Tibial nerve (tissue), 4 donors: ENCODE measurements around the gene CAMKK1. TPM values are rescaled to one million over a fixed set of nuclear protein-coding genes. Genes with fewer than 3 reads are reported as not detected.

ENCODE experiments used
- DNase-seq, 2 donors: peaks; one replicate each; pipeline ENCODE4 v3.0.0-alpha.2; 2019; ENCODE audit warnings: low spot score in 2 of 2
- H3K27ac ChIP-seq, 4 donors: fragments of 200-600 bp; sonication (generic) in 3 of 4; one replicate each; pipeline ENCODE4 v1.5.1; 2017 to 2019; ENCODE audit warnings: mild to moderate bottlenecking in 1 of 4
- H3K27me3 ChIP-seq, 2 donors: fragments of 200-600 bp; sonication (generic) in 1 of 2; one replicate each; pipeline versions ENCODE4 v1.5.1 to v1.6.0; 2017 to 2019
- H3K36me3 ChIP-seq, 3 donors: fragments of 200-600 bp; sonication (generic); one replicate each; pipeline ENCODE4 v1.5.1; 2018 to 2019
- H3K4me1 ChIP-seq, 4 donors: fragments of 200-600 bp; sonication (generic) in 3 of 4; one replicate each; pipeline ENCODE4 v1.5.1; 2017 to 2019
- H3K4me3 ChIP-seq, 4 donors: fragments of 200-600 bp; sonication (generic) in 3 of 4; one replicate each; pipeline ENCODE4 v1.5.1; 2017 to 2019; ENCODE audit warnings: mild to moderate bottlenecking in 1 of 4, moderate library complexity in 1 of 4
- H3K9me3 ChIP-seq, 4 donors: fragments of 200-600 bp; sonication (generic) in 3 of 4; one replicate each; pipeline ENCODE4 v1.5.1; 2017 to 2019
- EP300 ChIP-seq, 2 donors: sonication (generic); formaldehyde crosslinking; IDR thresholded peaks; one replicate each; pipeline ENCODE4 v1.6.1; 2017; ENCODE audit warnings: antibody characterized with exemption in 2 of 2, mild to moderate bottlenecking in 1 of 2
- POLR2A ChIP-seq, 2 donors: fragments of 450-650 bp; IDR thresholded peaks; one replicate each; pipeline ENCODE4 v1.6.1; 2017; ENCODE audit warnings: antibody characterized with exemption in 2 of 2, mild to moderate bottlenecking in 2 of 2, moderate library complexity in 2 of 2
- WGBS, 2 donors: methylation state at CpG; one replicate each; pipeline ENCODE4 v1.1.5; 2018; 5-methylcytosine and 5-hydroxymethylcytosine counted together
- total RNA-seq, 4 donors: library from RNA; depleted of rRNA; stranded (reverse); fragments of >200 nt; gene quantifications; one replicate each; pipeline ENCODE4 v1.1.0, GENCODE V29; 2016
- TF ChIP-seq, protein P1 (sequence below), 5 experiments: fragments of 200-600 bp in 3 of 5; fragments of 450-650 bp in 2 of 5; sonication (generic) in 3 of 5; IDR thresholded peaks; one replicate each; pipeline ENCODE4 v1.5.1; 2016 to 2019; ENCODE audit warnings: antibody characterized with exemption in 5 of 5, mild to moderate bottlenecking in 3 of 5, moderate library complexity in 2 of 5

The CAMKK1 gene
- total RNA-seq, 4 donors from 2014 or later = 4.4 to 15.3 (median 7.3) TPM

DNA sequence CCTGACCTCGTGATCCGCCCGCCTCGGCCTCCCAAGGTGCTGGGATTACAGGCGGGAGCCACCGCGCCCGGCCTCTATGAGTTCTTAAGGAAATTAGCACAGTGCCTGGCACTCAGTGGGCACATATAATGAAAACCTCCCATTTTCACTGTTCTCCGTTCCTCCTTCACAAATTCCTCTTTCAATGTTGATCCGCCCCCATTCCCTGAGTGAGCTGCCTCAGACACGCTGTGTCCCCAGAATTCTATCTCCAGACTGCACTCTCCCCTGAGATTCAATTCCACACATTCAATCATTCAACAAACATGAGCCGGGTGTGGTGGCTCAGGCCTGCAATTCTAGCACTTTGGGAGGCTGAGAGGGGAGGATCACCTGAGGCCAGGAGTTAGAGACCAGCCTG lies 16.4 kb upstream of the CAMKK1 start:
- Histone ChIP-seq H3K4me1 (peaks cover 0 to 9% (median 3%) of the 10 kb centered on the region in 4 donors), H3K9me3 (no peaks in the 10 kb centered on the region), H3K27ac (no peak overlapping the region), H3K4me3 (no peak overlapping the region), H3K27me3 (no peaks in the 10 kb centered on the region), H3K36me3 (no peaks in the 10 kb centered on the region)
- 82 to 83% methylated on average over 12 of the region's 12 CpGs for WGBS, 2 donors
- TF ChIP-seq POLR2A (IDR thresholded peaks at IDR 0.05) = no peak
- DNase-seq = no peak

DNA sequence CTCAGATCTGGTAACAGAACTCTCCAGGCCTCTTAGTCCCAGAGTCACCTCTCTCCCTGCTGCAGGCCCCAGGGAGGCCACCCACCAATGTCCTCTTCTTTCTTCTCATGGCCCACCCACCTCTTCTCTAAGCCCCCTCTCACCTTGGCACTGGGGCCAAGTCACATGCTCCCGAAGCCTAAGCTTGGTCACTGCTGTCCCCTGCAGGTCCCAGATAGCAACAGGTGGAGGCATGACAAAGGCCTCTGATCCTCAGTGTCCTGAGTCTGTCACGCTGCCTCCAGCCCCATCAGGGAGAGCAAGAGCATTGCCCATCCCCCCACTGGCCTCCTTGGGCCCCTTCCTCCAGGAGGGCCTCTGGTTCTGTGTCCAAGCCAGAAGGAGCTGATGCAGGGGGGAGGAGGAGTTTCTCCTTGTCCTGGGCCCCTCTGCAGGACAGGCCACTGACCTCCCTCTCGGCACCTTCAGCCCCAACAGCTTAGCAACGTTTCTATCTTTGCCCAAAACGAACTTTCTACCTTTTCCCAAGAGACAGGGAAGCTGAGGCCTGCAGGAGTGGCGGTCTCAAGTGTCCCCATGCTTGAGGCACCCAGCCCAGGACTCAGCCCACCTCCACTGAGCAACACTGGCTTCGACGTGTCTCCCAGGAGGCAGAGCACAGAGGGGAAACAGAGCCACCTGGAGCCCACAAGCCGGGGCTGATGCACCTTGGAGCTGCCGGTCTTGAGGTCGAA lies 14.8 kb upstream of the CAMKK1 start:
- TF ChIP-seq, protein P1, sequence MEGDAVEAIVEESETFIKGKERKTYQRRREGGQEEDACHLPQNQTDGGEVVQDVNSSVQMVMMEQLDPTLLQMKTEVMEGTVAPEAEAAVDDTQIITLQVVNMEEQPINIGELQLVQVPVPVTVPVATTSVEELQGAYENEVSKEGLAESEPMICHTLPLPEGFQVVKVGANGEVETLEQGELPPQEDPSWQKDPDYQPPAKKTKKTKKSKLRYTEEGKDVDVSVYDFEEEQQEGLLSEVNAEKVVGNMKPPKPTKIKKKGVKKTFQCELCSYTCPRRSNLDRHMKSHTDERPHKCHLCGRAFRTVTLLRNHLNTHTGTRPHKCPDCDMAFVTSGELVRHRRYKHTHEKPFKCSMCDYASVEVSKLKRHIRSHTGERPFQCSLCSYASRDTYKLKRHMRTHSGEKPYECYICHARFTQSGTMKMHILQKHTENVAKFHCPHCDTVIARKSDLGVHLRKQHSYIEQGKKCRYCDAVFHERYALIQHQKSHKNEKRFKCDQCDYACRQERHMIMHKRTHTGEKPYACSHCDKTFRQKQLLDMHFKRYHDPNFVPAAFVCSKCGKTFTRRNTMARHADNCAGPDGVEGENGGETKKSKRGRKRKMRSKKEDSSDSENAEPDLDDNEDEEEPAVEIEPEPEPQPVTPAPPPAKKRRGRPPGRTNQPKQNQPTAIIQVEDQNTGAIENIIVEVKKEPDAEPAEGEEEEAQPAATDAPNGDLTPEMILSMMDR (IDR thresholded peaks at IDR 0.05) = no peak
- TF ChIP-seq POLR2A (IDR thresholded peaks at IDR 0.05) (no peak), EP300 (IDR thresholded peaks at IDR 0.05) (no peak)
- Histone ChIP-seq H3K4me1 (no peaks in the 10 kb centered on the region), H3K27ac (no peak overlapping the region), H3K36me3 (no peaks in the 10 kb centered on the region), H3K9me3 (no peaks in the 10 kb centered on the region), H3K4me3 (no peak overlapping the region), H3K27me3 (no peaks in the 10 kb centered on the region)
- DNase-seq = no peak
- WGBS, 2 donors = 69% methylated on average over 11 of the region's 11 CpGs

DNA sequence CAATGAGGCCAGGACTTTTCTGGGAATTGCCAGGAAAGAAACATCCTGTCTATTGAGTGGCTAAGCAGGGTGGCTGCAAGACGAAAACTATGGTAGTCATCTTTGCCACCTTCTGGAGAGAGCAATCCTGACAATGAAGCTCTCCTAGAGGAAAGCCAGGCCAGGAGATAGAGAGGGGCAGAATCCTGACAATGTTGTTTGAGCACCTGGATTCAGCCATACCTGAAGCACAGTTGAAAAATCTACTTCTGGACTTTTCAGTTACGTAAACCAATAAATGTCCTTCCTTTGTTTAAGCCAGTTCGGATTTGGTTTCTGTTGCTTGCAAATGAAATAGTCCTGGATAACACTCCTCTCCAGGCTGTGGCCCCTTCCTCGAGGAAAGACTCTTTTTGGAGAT lies 14.0 kb upstream of the CAMKK1 start:
- 88 to 89% methylated on average over 4 of the region's 4 CpGs for WGBS, 2 donors
- H3K36me3 ChIP-seq = no peaks in the 10 kb centered on the region
- no peak overlapping the region for H3K27ac ChIP-seq
- H3K4me1 ChIP-seq = no peaks in the 10 kb centered on the region
- no peak for TF ChIP-seq POLR2A (IDR thresholded peaks at IDR 0.05)
- TF ChIP-seq, protein P1 (IDR thresholded peaks at IDR 0.05) = no peak
- TF ChIP-seq EP300 (IDR thresholded peaks at IDR 0.05) = no peak
- no peak overlapping the region for H3K4me3 ChIP-seq
- DNase-seq = no peak
- no peaks in the 10 kb centered on the region for H3K27me3 ChIP-seq
- no peaks in the 10 kb centered on the region for H3K9me3 ChIP-seq

DNA sequence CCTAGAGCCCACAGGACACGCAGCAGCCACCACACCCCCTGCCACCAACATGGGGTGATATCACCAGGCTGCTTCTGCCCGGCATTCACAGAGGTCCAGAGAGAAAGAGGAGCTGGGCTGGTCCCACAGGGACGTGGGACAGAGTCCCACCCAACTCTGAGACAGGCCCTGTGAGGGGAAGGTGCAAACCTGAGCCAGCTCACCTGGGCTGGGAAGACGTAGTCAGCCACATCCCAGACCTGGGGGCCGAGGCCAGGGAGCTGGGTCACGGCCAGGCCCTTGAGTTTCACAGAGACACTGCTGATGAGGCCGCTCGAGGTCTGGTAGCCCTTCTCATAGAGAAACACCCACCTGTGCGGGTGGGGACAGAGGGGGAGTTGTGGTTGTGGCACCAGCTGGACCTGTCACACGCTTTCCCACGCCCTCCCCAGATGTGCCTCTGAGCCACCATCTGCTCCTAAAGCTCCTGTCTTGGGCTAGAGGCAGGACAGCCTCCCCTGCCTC lies 12.2 kb upstream of the CAMKK1 start:
- no peak overlapping the region for H3K4me3 ChIP-seq
- no peak overlapping the region for H3K27ac ChIP-seq
- no peaks in the 10 kb centered on the region for H3K27me3 ChIP-seq
- H3K9me3 ChIP-seq = no peaks in the 10 kb centered on the region
- no peaks in the 10 kb centered on the region for H3K4me1 ChIP-seq
- no peak for TF ChIP-seq POLR2A (IDR thresholded peaks at IDR 0.05)
- TF ChIP-seq, protein P1 (IDR thresholded peaks at IDR 0.05) = no peak
- no peak for TF ChIP-seq EP300 (IDR thresholded peaks at IDR 0.05)
- 73 to 88% methylated on average over 7 to 11 of the region's 11 CpGs for WGBS, 2 donors
- H3K36me3 ChIP-seq = no peaks in the 10 kb centered on the region
- DNase-seq = no peak

DNA sequence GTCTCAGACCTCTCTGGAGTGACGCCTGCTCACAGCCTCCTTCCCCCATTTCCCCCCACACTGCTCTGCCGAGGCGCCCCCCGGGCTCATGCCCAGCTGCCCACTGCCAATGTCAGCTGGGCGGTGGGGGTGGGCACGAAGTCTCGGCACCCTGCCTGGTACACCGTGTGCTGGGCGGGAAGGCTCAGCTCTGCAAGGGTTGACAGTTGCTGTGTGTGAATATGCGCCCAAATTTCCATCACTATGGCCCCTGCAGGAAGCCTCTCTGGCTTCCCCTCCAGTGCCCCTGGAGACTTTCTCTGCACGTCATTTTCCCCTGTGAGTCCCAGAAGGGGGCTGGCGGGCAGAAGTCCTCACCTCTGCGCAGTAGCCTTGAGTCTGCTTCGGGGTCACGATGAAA lies 11.6 kb upstream of the CAMKK1 start:
- TF ChIP-seq, protein P1 (IDR thresholded peaks at IDR 0.05) = no peak
- TF ChIP-seq POLR2A (IDR thresholded peaks at IDR 0.05) (no peak), EP300 (IDR thresholded peaks at IDR 0.05) (no peak)
- WGBS, 2 donors = 65 to 69% methylated on average over 6 to 15 of the region's 15 CpGs
- no peaks in the 10 kb centered on the region for H3K27me3 ChIP-seq
- DNase-seq = no peak
- no peak overlapping the region for H3K4me3 ChIP-seq
- H3K27ac ChIP-seq = no peak overlapping the region
- H3K9me3 ChIP-seq = no peaks in the 10 kb centered on the region
- H3K36me3 ChIP-seq = no peaks in the 10 kb centered on the region
- H3K4me1 ChIP-seq = no peaks in the 10 kb centered on the region
